ENCODE results near the gene LOXHD1.

DNA sequence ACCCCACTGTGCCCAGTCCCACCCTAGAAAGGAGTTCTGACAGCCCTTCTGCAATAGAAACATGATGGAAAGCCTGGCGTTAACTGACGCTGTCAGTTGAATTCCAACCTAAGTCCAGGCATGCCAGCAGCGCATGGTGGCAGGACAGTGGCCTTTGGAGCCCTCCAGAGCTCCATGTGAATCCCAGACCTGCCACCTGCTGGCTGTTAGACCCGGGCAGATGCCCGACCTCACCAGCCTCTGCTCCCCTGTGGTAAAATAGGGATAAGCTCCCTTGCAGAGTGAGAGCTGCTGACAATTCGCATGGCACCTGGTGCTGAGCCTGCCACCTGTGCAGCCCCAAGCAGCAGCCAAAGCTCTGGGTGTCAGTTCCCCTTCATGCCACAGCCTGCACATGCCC is 138.6 kb downstream of the LOXHD1 start:
- no peak for TF ChIP-seq ARNT (IDR thresholded peaks at IDR 0.05)
- no peak for TF ChIP-seq ZNF644 (CRISPR knock-in tag; IDR thresholded peaks at IDR 0.05; ENCODE audit: low read depth)
- TF ChIP-seq, protein P1, sequence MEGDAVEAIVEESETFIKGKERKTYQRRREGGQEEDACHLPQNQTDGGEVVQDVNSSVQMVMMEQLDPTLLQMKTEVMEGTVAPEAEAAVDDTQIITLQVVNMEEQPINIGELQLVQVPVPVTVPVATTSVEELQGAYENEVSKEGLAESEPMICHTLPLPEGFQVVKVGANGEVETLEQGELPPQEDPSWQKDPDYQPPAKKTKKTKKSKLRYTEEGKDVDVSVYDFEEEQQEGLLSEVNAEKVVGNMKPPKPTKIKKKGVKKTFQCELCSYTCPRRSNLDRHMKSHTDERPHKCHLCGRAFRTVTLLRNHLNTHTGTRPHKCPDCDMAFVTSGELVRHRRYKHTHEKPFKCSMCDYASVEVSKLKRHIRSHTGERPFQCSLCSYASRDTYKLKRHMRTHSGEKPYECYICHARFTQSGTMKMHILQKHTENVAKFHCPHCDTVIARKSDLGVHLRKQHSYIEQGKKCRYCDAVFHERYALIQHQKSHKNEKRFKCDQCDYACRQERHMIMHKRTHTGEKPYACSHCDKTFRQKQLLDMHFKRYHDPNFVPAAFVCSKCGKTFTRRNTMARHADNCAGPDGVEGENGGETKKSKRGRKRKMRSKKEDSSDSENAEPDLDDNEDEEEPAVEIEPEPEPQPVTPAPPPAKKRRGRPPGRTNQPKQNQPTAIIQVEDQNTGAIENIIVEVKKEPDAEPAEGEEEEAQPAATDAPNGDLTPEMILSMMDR (CRISPR knock-in tag; IDR thresholded peaks at IDR 0.05) = peak; percentile 37
- no peak for TF ChIP-seq ZNF619 (CRISPR knock-in tag; IDR thresholded peaks at IDR 0.05)
- no peak for TF ChIP-seq ZBTB7A (CRISPR knock-in tag; IDR thresholded peaks at IDR 0.05)
- TF ChIP-seq, protein P2, sequence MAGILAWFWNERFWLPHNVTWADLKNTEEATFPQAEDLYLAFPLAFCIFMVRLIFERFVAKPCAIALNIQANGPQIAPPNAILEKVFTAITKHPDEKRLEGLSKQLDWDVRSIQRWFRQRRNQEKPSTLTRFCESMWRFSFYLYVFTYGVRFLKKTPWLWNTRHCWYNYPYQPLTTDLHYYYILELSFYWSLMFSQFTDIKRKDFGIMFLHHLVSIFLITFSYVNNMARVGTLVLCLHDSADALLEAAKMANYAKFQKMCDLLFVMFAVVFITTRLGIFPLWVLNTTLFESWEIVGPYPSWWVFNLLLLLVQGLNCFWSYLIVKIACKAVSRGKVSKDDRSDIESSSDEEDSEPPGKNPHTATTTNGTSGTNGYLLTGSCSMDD (CRISPR knock-in tag; IDR thresholded peaks at IDR 0.05) = no peak
